NCI-H146 (cell line): Measurements from ENCODE around the gene ZNF587B.
"Not testable (repeated sequence)": the region's sequence is repeated elsewhere in the genome, so short reads cannot be mapped to it uniquely, and the experiment has no call there.

ENCODE experiments used
- DNase-seq: peaks from one replicate; lab custom pipeline; 2025; lab: John Stamatoyannopoulos, UW

The ZNF587B gene

GRCh38 chr19:57819475-57820148 lies 10.5 kb upstream of the ZNF587B start:
- DNase-seq: peak; percentile 97

GRCh38 chr19:57820599-57820998 lies 9.5 kb upstream of the ZNF587B start:
- DNase-seq: no peak

DNA sequence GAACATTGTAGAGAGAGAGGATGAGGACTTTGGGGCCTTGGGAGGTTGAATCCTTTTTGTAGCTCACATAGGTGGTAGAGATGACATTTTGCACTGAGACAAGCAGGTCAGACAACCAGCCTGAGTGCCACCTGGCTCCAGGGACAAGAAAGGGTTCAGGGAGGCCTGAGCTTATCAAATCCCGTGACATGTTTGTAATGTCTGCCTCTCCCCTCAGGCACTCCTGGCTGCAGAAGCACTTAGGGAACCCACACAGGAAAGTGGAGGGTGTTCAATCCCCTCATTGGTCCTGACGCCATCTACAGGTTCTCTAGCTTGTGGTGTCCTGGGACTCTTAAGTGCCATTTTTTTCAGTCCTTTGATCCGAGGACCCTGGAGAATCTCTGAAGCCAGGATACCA lies 9.0 kb upstream of the ZNF587B start:
- not testable (repeated sequence) for DNase-seq

GRCh38 chr19:57821501-57821900 lies 8.6 kb upstream of the ZNF587B start:
- not testable (repeated sequence) for DNase-seq

- DNase-seq: not testable (repeated sequence)
Measured at GRCh38 chr19:57823155-57823554, 6.9 kb upstream of the ZNF587B start.

GRCh38 chr19:57823608-57824007 lies 6.5 kb upstream of the ZNF587B start:
- not testable (repeated sequence) for DNase-seq

DNA sequence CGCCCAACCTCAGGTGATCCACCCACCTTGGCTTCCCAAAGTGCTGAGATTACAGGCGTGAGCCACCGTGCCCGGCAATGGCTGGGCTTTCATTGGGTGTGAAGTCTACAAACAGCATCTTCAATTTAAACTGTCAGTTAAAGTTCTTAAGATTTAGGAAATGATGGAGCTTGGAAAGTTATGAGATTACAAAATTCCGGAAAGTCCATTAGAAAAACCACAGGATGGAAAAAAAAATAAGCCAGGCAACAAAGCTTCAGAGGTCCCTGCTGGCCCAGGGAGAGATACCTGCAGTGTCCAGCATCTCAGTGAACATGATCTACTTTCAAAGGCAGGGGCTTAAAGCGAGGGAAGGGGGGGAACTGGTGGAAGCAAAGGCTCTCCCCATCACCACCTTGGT lies 4.6 kb upstream of the ZNF587B start:
- DNase-seq: no peak

- no peak for DNase-seq
Measured at GRCh38 chr19:57829316-57829715, 783 bp upstream of the ZNF587B start.

DNA sequence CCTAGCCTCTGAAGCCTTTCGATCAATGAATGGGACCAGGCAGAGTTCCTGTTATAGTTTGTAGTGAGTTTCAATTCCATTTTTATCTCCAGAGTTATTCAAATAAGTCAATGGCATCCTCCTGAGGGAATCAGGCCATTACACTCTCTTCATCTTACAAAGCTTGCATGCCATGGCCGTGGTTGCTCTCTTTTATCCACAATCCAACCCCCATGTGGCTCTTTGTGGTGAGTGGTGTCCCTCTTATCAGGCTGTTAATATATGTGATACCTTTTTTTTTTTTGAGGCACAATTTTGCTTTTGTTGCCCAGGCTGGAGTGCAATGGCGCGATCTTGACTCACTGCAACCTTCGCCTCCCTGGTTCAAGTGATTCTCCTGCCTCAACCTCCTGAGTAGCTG lies 6.9 kb downstream of the ZNF587B start:
- not testable (repeated sequence) for DNase-seq

- not testable (repeated sequence) for DNase-seq
Measured at GRCh38 chr19:57838622-57839191, 8.6 kb downstream of the ZNF587B start.

DNA sequence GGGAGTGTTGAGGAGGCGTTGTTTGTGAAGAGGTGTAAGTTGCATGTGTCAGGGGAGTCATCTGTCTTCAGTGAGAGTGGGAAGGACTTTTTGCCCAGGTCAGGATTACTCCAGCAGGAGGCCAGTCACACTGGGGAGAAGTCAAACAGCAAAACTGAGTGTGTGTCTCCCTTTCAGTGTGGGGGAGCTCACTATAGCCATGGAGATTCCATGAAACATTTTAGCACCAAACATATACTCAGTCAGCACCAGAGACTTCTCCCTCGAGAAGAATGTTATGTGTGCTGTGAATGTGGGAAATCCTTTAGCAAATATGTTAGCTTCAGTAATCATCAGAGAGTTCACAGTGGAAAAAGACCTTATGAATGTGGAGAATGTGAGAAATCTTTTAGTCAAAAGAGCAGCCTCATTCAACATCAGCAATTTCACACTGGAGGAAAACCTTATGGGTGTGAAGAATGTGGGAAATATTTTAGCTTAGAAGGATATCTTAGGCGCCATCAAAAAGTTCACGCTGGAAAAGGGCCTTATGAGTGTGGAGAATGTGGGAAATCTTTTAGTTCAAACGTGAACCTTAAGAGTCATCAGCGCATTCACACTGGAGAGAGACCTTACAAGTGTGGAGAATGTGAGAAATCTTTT lies 11.1 kb downstream of the ZNF587B start:
- DNase-seq: no peak

DNA sequence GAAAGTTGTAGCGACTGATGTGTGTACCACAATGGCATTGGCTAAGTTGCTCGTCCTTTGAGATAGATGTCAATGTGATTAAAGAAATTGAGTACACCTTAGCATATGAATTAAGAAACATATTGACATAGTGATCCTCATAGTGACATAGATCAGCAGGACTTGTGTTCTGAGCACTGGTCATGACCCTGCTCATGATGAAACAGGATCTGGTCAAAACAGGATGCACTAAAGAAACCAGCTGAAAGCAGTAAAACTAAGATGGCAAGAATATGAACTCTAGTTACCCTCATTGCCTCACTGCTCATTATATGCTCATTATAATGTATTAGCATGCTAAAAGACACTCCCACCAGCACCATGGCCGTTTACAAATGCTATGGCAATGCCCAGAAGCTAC lies 17.1 kb downstream of the ZNF587B start:
- DNase-seq: not testable (repeated sequence)

DNA sequence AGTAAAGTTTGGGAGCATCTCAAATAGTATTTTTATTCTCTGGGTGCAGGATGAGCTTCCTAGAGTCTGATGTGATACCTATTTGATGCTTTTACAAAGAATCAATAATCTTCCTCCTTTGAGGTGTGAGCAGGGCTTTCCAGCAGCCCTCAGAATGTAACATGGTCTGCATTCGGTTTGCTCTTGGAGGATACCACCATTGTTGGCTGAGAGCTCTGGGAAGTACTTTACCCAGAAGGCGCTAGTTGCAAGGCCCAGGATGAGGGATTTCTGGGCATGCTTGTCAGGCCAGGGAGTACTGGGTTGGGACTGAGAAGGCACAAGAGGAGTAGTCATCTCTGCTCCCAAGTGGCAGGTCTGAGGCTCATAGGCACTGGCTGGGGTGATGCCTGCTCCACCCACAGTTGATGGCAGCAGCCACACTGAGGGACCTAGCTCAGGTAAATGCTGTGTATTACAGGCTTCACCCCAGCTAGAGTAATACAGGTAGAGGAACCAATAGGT lies 19.1 kb downstream of the ZNF587B start:
- not testable (repeated sequence) for DNase-seq

- peak; percentile 89 for DNase-seq
Measured at GRCh38 chr19:57849666-57850473, 19.8 kb downstream of the ZNF587B start, which contains the start of gene ZNF587. Gene ZNF587 (plus strand): TSS chr19:57849859. CDS start chr19:57850039, 180 bp downstream.

DNA sequence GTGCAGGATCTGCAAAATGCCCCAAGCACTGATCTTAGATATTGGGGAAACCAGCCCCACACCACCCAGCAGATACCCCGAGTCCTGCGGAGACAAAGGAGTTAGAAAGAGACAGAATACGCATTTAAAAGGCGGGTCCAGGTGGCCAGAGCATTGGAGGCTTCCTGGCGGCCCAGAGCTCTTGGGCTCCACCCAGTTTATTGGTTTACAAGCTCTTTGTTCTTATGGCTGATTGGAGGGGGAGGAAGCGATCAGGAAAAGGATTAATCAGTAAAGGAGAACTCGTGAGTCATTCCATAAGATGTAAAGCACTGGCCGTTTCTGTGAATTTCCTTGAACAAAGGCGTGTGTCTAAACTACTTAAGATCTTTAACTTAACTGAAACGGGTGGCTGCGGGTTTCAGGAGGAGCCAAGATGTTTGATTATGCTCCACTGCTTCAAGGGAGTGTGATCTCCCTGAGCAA lies 20.5 kb downstream of the ZNF587B start:
- peak; percentile 66 for DNase-seq

GRCh38 chr19:57851812-57852603 lies 21.9 kb downstream of the ZNF587B start:
- not testable (repeated sequence) for DNase-seq

DNA sequence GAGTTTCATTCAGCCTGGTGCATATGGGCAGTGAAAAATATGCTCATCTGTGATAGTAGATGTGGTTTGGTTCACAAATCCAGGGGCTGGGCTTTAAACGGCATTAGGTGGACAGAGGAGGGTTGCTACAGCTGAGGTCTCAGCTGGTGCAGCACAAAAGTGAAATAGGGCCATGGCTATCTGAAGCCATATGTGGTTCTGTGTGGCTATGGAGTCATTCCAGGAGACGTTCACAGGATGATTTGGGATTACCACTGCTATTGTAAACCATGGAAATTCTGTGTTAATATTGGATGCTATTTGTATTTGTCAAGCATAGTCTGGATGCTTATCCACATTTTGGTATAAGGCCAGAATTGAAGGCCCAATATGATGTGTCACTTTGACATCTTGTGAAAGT lies 24.0 kb downstream of the ZNF587B start:
- not testable (repeated sequence) for DNase-seq

GRCh38 chr19:57862351-57862750 lies 32.3 kb downstream of the ZNF587B start:
- DNase-seq: not testable (repeated sequence)

- DNase-seq: no peak
Measured at GRCh38 chr19:57867868-57868492, 37.9 kb downstream of the ZNF587B start.

- DNase-seq: not testable (repeated sequence)
Measured at GRCh38 chr19:57869655-57870054, 39.6 kb downstream of the ZNF587B start.

GRCh38 chr19:57870225-57870624 lies 40.1 kb downstream of the ZNF587B start:
- DNase-seq: no peak
